Measurements from ENCODE around the gene NRIP3.

NRIP3 gene

GRCh38 chr11:8956860-8957259 is 46.9 kb downstream of the NRIP3 start:
- TF ChIP-seq CTCF (conservative IDR thresholded peaks at IDR 0.05; ENCODE audit: control insufficient read depth, insufficient read depth, low read depth, low read length): no peak
- no peak overlapping the region for H3K4me3 ChIP-seq (ENCODE audit: control insufficient read depth, low read depth, low read length)
- DNase-seq (ENCODE audit: low read depth): no peak

- H3K4me3 ChIP-seq (ENCODE audit: control insufficient read depth, low read depth, low read length): no peak overlapping the region
- DNase-seq (ENCODE audit: low read depth): no peak
- no peak for TF ChIP-seq CTCF (conservative IDR thresholded peaks at IDR 0.05; ENCODE audit: control insufficient read depth, insufficient read depth, low read depth, low read length)
Measured at GRCh38 chr11:8948886-8949285, 54.9 kb downstream of the NRIP3 start.

- DNase-seq (ENCODE audit: low read depth): no peak
- TF ChIP-seq CTCF (conservative IDR thresholded peaks at IDR 0.05; ENCODE audit: control insufficient read depth, insufficient read depth, low read depth, low read length): no peak
- no peak overlapping the region for H3K4me3 ChIP-seq (ENCODE audit: control insufficient read depth, low read depth, low read length)
Measured at GRCh38 chr11:8947230-8947943, 56.4 kb downstream of the NRIP3 start.

GRCh38 chr11:8942518-8943066 is 61.2 kb downstream of the NRIP3 start, which contains the start of gene ASCL3:
Gene ASCL3, minus strand, starts transcription at chr11:8943016. Its CDS starts 4,855 bp downstream, at chr11:8938161.
- H3K4me3 ChIP-seq (ENCODE audit: control insufficient read depth, low read depth, low read length): no peak within 1 kb of the TSS
- no peak for TF ChIP-seq CTCF (conservative IDR thresholded peaks at IDR 0.05; ENCODE audit: control insufficient read depth, insufficient read depth, low read depth, low read length)
- no peak for DNase-seq (ENCODE audit: low read depth)

- DNase-seq (ENCODE audit: low read depth): no peak
- TF ChIP-seq CTCF (conservative IDR thresholded peaks at IDR 0.05; ENCODE audit: control insufficient read depth, insufficient read depth, low read depth, low read length): no peak
- no peak overlapping the region for H3K4me3 ChIP-seq (ENCODE audit: control insufficient read depth, low read depth, low read length)
Measured at GRCh38 chr11:8941341-8942103, 62.3 kb downstream of the NRIP3 start.

GRCh38 chr11:8937659-8938058 is 66.1 kb downstream of the NRIP3 start:
- TF ChIP-seq CTCF (conservative IDR thresholded peaks at IDR 0.05; ENCODE audit: control insufficient read depth, insufficient read depth, low read depth, low read length): no peak
- DNase-seq (ENCODE audit: low read depth): no peak
- H3K4me3 ChIP-seq (ENCODE audit: control insufficient read depth, low read depth, low read length): no peak overlapping the region
